Smooth muscle cell (in vitro differentiated cells): ENCODE measurements around the gene TBXA2R. TPM values are rescaled to one million over a fixed set of nuclear protein-coding genes. Genes with fewer than 3 reads are reported as not detected.

Experiments used
- DNase-seq: peaks from one replicate; lab custom pipeline; 2025; ENCODE audit not compliant: unreplicated experiment; lab: John Stamatoyannopoulos, UW
- H2AFZ ChIP-seq: fragments of 200-600 bp; sonication (generic); 2 replicates; pipeline ENCODE4 v1.6.0; 2016; ENCODE audit warnings: antibody characterized with exemption, low read depth, mild to moderate bottlenecking
- H3F3A ChIP-seq: fragments of 200-600 bp; sonication (generic); 2 replicates; pipeline ENCODE4 v1.6.0; 2017; ENCODE audit warnings: antibody characterized with exemption, low read depth
- H3K27ac ChIP-seq: fragments of 200-600 bp; sonication (generic); 2 replicates; pipeline ENCODE4 v1.5.1; 2016; ENCODE audit warnings: low read depth, mild to moderate bottlenecking
- H3K27me3 ChIP-seq: fragments of 200-600 bp; sonication (generic); 2 replicates; pipeline ENCODE4 v1.6.1; 2016; ENCODE audit warnings: low read depth, mild to moderate bottlenecking
- H3K36me3 ChIP-seq: fragments of 200-600 bp; sonication (generic); 2 replicates; pipeline ENCODE4 v1.5.1; 2016; ENCODE audit warnings: low read depth
- H3K4me1 ChIP-seq: fragments of 200-600 bp; sonication (generic); 2 replicates; pipeline ENCODE4 v1.5.1; 2016; ENCODE audit warnings: low read depth
- H3K4me2 ChIP-seq: fragments of 200-600 bp; sonication (generic); 2 replicates; pipeline ENCODE4 v1.6.0; 2016; ENCODE audit warnings: mild to moderate bottlenecking
- H3K4me3 ChIP-seq: fragments of 200-600 bp; sonication (generic); 2 replicates; pipeline ENCODE4 v1.5.1; 2016; ENCODE audit warnings: mild to moderate bottlenecking
- H3K79me2 ChIP-seq: fragments of 200-600 bp; sonication (generic); 2 replicates; pipeline ENCODE4 v1.6.0; 2016; ENCODE audit warnings: low read depth, mild to moderate bottlenecking
- H3K9ac ChIP-seq: fragments of 200-600 bp; sonication (generic); 2 replicates; pipeline ENCODE4 v1.6.0; 2016; ENCODE audit warnings: low read depth
- H3K9me3 ChIP-seq: fragments of 200-600 bp; sonication (generic); replicated peaks from 2 replicates; pipeline ENCODE4 v1.5.1; 2016; ENCODE audit warnings: low read depth
- H4K20me1 ChIP-seq: fragments of 200-600 bp; sonication (generic); 2 replicates; pipeline ENCODE4 v1.6.0; 2016; ENCODE audit warnings: low read depth
- WGBS: methylation state at CpG from one replicate; pipeline ENCODE4 v1.1.7; 2016; ENCODE audit warnings: low lambda C conversion rate; 5-methylcytosine and 5-hydroxymethylcytosine counted together
- polyA plus RNA-seq: library from polyadenylated mRNA; unstranded; fragments of >200 nt; fragmentation: Nextera tagmentation; extraction: Ambion mirVana; gene quantifications from 2 replicates; pipeline ENCODE4 v1.2.1, GENCODE V29; 2016
- total RNA-seq: library from RNA; depleted of rRNA; stranded (reverse); fragments of >200 nt; gene quantifications from 2 replicates; pipeline ENCODE4 v1.2.3, GENCODE V29; 2014
- TF ChIP-seq, protein P1 (sequence below): fragments of 200-600 bp; sonication (generic); IDR thresholded peaks from 2 replicates; pipeline ENCODE4 v1.5.1; 2017; ENCODE audit warnings: borderline replicate concordance, mild to moderate bottlenecking, antibody characterized with exemption; ENCODE audit not compliant: insufficient read depth, poor library complexity, severe bottlenecking

TBXA2R gene
- total and polyA plus RNA-seq, 2 experiments from 2014 or later: 1.7 to 9.3 TPM

- TF ChIP-seq, protein P1, sequence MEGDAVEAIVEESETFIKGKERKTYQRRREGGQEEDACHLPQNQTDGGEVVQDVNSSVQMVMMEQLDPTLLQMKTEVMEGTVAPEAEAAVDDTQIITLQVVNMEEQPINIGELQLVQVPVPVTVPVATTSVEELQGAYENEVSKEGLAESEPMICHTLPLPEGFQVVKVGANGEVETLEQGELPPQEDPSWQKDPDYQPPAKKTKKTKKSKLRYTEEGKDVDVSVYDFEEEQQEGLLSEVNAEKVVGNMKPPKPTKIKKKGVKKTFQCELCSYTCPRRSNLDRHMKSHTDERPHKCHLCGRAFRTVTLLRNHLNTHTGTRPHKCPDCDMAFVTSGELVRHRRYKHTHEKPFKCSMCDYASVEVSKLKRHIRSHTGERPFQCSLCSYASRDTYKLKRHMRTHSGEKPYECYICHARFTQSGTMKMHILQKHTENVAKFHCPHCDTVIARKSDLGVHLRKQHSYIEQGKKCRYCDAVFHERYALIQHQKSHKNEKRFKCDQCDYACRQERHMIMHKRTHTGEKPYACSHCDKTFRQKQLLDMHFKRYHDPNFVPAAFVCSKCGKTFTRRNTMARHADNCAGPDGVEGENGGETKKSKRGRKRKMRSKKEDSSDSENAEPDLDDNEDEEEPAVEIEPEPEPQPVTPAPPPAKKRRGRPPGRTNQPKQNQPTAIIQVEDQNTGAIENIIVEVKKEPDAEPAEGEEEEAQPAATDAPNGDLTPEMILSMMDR: no peak
- Histone ChIP-seq H2AFZ (no peak overlapping the region), H3F3A (no peaks in the 10 kb centered on the region), H4K20me1 (no peaks in the 10 kb centered on the region), H3K79me2 (no peaks in the 10 kb centered on the region), H3K27ac (no peak overlapping the region), H3K4me2 (no peak overlapping the region), H3K4me3 (no peak overlapping the region), H3K27me3 (no peaks in the 10 kb centered on the region), H3K36me3 (no peaks in the 10 kb centered on the region), H3K4me1 (no peaks in the 10 kb centered on the region), H3K9me3 (no peaks in the 10 kb centered on the region), H3K9ac (no peak overlapping the region)
- DNase-seq: no peak
- WGBS: 94% methylated on average over 21 of the region's 21 CpGs
These were observed 39.1 kb upstream of the TBXA2R start for GRCh38 chr19:3645726-3646125.

GRCh38 chr19:3645067-3645396 is 38.4 kb upstream of the TBXA2R start:
- TF ChIP-seq, protein P1: no peak
- no peaks in the 10 kb centered on the region for H3K9me3 ChIP-seq
- no peaks in the 10 kb centered on the region for H3K36me3 ChIP-seq
- no peak for DNase-seq
- no peak overlapping the region for H3K4me3 ChIP-seq
- WGBS: 94% methylated on average over 11 of the region's 11 CpGs
- H2AFZ ChIP-seq: no peak overlapping the region
- H3K79me2 ChIP-seq: no peaks in the 10 kb centered on the region
- H3K4me1 ChIP-seq: no peaks in the 10 kb centered on the region
- H3K27me3 ChIP-seq: no peaks in the 10 kb centered on the region
- no peaks in the 10 kb centered on the region for H4K20me1 ChIP-seq
- no peak overlapping the region for H3K27ac ChIP-seq
- H3K9ac ChIP-seq: no peak overlapping the region
- H3K4me2 ChIP-seq: no peak overlapping the region
- H3F3A ChIP-seq: no peaks in the 10 kb centered on the region

DNA sequence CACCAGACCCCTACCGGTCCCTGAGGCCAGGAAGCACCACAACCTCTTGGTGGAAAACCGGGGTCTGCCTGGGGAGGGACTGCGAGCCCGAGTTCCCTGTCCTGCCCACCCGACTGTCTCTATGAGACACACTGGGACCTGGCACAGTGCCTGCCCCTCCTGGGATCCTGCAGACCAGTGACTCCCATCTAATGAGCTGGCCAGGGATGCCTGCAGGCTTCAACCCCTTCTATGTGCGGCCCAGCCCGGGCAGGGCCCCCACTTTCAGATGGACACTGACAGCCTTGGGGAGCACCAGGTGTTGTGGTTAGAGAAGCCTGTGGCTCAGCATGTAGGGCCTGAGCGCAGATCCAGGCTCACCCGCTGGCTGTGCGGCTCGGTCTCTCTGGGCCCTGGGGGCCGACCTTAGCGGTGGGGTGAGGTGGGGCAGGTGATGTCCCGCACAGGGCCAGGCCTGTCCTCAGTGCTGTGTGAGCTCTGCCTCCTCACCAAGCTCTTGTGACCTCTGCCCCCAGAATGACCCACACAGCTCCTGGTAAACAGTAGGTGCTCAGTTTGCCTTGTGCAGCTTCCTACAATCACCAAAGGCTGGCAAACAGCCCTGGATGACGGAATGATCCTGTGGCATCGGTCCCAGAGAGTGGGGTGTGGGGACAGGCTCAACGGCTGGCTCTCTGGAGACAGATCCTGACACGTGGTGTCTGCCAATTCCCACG is 37.8 kb upstream of the TBXA2R start:
- H3K9me3 ChIP-seq: no peaks in the 10 kb centered on the region
- H4K20me1 ChIP-seq: no peaks in the 10 kb centered on the region
- no peaks in the 10 kb centered on the region for H3K27me3 ChIP-seq
- WGBS: 98% methylated on average over 15 of the region's 19 CpGs
- no peaks in the 10 kb centered on the region for H3K79me2 ChIP-seq
- no peak overlapping the region for H3K9ac ChIP-seq
- TF ChIP-seq, protein P1: no peak
- H3F3A ChIP-seq: no peaks in the 10 kb centered on the region
- no peaks in the 10 kb centered on the region for H3K36me3 ChIP-seq
- no peak overlapping the region for H2AFZ ChIP-seq
- no peak overlapping the region for H3K4me2 ChIP-seq
- no peaks in the 10 kb centered on the region for H3K4me1 ChIP-seq
- no peak for DNase-seq
- no peak overlapping the region for H3K4me3 ChIP-seq
- no peak overlapping the region for H3K27ac ChIP-seq
